ENCODE data around the gene RAN. TPM values are rescaled to one million over a fixed set of nuclear protein-coding genes. Genes with fewer than 3 reads are reported as not detected.

RAN gene
- total and polyA plus RNA-seq, 9 of the 15 experiments (the other 6 are each of a cell fraction or from before 2014, with no cell fraction given), result 1,687 to 3,820 (median 2,300) TPM

- peak overlapping the region; percentile 99 for H3K27ac ChIP-seq (ENCODE audit: extremely low read depth, low read depth, low read length)
- 5% methylated on average over 31 of the region's 31 CpGs for WGBS (ENCODE audit: insufficient coverage, low coverage, missing lambda C conversion rate)
- POLR2A ChIA-PET, result interaction anchor here (0.6 to 1.4 kb wide), 13 partner anchors 9 to 450 kb away, joined by 3 to 9 read pairs (median 4); no protein-coding TSS in a partner anchor
- H3K9ac ChIP-seq (ENCODE audit: insufficient read depth in 1 of 2, low read depth in 2 of 2, low read length in 2 of 2), result peak overlapping the region; percentile 97 to 98
- in situ Hi-C loops (cut with MboI) (no loop called here), intact Hi-C loops (cut with micrococcal nuclease) (loop anchor here (1.0 to 2.0 kb wide), 2 partner anchors 15 to 32 kb away; partner anchors contain the start of gene STX2)
- FAIRE-seq, result peak; percentile 98
- H3K4me1 ChIP-seq (replicated peaks in 1 of 2; ENCODE audit: control insufficient read depth in 2 of 2, insufficient read depth in 2 of 2, low read length in 2 of 2), result peaks cover 22 to 35% of the 10 kb centered on the region in 2 experiments; a peak in 4 of 5 replicates
- H4K20me1 ChIP-seq (replicated peaks; ENCODE audit: control insufficient read depth, insufficient read depth, low read length), result no peaks in the 10 kb centered on the region
- H3K4me3 ChIP-seq, result peak overlapping the region; percentile 46
- peak; percentile 89 for ATAC-seq
- H3K9me1 ChIP-seq (ENCODE audit: control insufficient read depth, insufficient read depth, low read length), result no peaks in the 10 kb centered on the region
- peak; percentile 62 to 95 (median 76) for DNase-seq (ENCODE audit: extremely low read depth in 1 of 4, low spot score in 3 of 4)
- peak overlapping the region; percentile 87 for H3K4me2 ChIP-seq (ENCODE audit: insufficient read depth, low read length)
- no TSS peak for BruUV-seq (replicated peaks)
- CTCF ChIA-PET (ENCODE audit: low intra/inter-chr PET ratio), result interaction anchor here (0.5 to 1.5 kb wide), 2 partner anchors 43 to 45 kb away, joined by 4 read pairs; no protein-coding TSS in a partner anchor
- peaks cover 42% of the 10 kb centered on the region for H3K79me2 ChIP-seq (ENCODE audit: control insufficient read depth, insufficient read depth, low read length)
- no peaks in the 10 kb centered on the region for H3K27me3 ChIP-seq (ENCODE audit: control insufficient read depth in 2 of 2, insufficient read depth in 2 of 2, low read length in 2 of 2)
- H3K9me3 ChIP-seq (replicated peaks; ENCODE audit: control insufficient read depth, insufficient read depth, low read depth, low read length), result no peaks in the 10 kb centered on the region
- peak overlapping the region; percentile 88 for H2AFZ ChIP-seq (ENCODE audit: low read depth, low read length)
- peaks cover 33% of the 10 kb centered on the region for H3K36me3 ChIP-seq (ENCODE audit: control insufficient read depth, insufficient read depth, low read length)
- no peak for TF ChIP-seq IRF1 (CRISPR knock-in tag; IDR thresholded peaks at IDR 0.05; ENCODE audit: borderline replicate concordance)
- TF ChIP-seq SRF (CRISPR knock-in tag; IDR thresholded peaks at IDR 0.05), result no peak
- TF ChIP-seq NFIC (IDR thresholded peaks at IDR 0.05), result no peak
- TF ChIP-seq ZBTB9 (CRISPR knock-in tag; IDR thresholded peaks at IDR 0.05), result no peak; the same call in 1 of the 2 replicates
- no peak for TF ChIP-seq HNRNPL (IDR thresholded peaks at IDR 0.05; ENCODE audit: low read depth, low read length)
- no peak for TF ChIP-seq PTRF (tag; IDR thresholded peaks at IDR 0.05)
- TF ChIP-seq NCOA6 (IDR thresholded peaks at IDR 0.05), result no peak
- TF ChIP-seq BMI1 (IDR thresholded peaks at IDR 0.05; ENCODE audit: low read length), result no peak
- peak; percentile 71; the same call in 1 of the 2 replicates for TF ChIP-seq DPF2 (IDR thresholded peaks at IDR 0.05)
- no peak for TF ChIP-seq ESRRB (CRISPR knock-in tag; IDR thresholded peaks at IDR 0.05; ENCODE audit: borderline replicate concordance)
- no peak for TF ChIP-seq ZNF24 (IDR thresholded peaks at IDR 0.05)
- TF ChIP-seq NFATC3 (IDR thresholded peaks at IDR 0.05), result no peak
- TF ChIP-seq ZNF778 (CRISPR knock-in tag; IDR thresholded peaks at IDR 0.05), result no peak
- TF ChIP-seq NBN (IDR thresholded peaks at IDR 0.05; ENCODE audit: low read depth), result peak; percentile 84
- TF ChIP-seq KDM1A (IDR thresholded peaks at IDR 0.05), result no peak
- no peak; the same call in 1 of the 2 replicates for TF ChIP-seq RAD51 (IDR thresholded peaks at IDR 0.05; ENCODE audit: borderline replicate concordance, low read depth)
- no peak; the same call in 1 of the 2 replicates for TF ChIP-seq PML (IDR thresholded peaks at IDR 0.05; ENCODE audit: low read length)
- no peak for TF ChIP-seq CCAR2 (IDR thresholded peaks at IDR 0.05; ENCODE audit: low read depth, low read length)
- TF ChIP-seq FOXJ3 (CRISPR knock-in tag; IDR thresholded peaks at IDR 0.05), result no peak
- TF ChIP-seq ZNF239 (CRISPR knock-in tag; IDR thresholded peaks at IDR 0.05), result no peak
- TF ChIP-seq ETV5 (CRISPR knock-in tag; IDR thresholded peaks at IDR 0.05; ENCODE audit: low read depth), result 0 out of 2 replicates have a peak, but pooled peaks have one; percentile 15
- no peak for TF ChIP-seq E2F4 (CRISPR knock-in tag; IDR thresholded peaks at IDR 0.05; ENCODE audit: low read depth)
These were observed 1.2 kb upstream of the RAN start for GRCh38 chr12:130870442-130871285.

Measured in K562 (cell line).